ENCODE data around the gene NSL1.
"Not testable (repeated sequence)": the region's sequence is repeated elsewhere in the genome, so short reads cannot be mapped to it uniquely, and the experiment has no call there.

NSL1 gene, protein sequence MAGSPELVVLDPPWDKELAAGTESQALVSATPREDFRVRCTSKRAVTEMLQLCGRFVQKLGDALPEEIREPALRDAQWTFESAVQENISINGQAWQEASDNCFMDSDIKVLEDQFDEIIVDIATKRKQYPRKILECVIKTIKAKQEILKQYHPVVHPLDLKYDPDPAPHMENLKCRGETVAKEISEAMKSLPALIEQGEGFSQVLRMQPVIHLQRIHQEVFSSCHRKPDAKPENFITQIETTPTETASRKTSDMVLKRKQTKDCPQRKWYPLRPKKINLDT
- total RNA-seq = 21.5 to 48.3 reads per million in 2 donors

DNA sequence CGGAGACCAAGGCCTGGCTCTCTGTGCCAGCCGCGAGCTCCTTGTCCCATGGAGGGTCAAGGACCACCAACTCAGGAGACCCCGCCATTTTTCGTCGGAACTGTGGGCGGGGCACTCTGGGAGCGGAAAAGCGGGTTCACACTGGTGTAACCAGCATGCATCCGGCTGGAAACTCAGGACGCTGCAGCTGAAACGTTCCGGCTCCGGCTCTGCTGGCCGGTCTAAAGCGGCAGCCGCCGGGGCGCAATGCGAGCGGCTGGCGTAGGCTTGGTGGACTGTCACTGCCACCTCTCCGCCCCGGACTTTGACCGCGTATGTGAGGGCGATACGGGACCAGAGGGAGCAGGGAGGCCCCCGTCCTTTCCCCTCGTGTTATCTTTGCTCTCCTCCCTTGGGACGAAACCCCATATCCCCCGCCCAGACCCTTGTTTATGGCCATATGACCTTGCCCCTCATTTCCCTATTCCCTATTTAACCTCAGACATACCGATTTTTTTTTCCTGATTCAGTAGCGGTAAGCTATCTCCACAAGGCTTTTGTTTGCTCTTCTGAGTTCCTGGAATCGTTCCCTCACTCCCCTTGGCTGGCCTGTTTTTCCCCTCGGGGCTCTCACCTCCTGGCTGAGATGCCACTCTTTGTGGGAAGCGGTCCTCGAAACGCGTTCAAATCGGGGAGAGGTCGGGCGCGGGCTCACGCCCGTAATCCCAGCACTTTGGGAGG, at the start of gene NSL1, which contains the start of gene TATDN3:
Gene NSL1, minus strand, starts transcription at position 102 of the 720 bp plus-strand sequence. Its CDS starts 14 bp downstream, at position 88.
Gene TATDN3, plus strand, starts transcription at position 219 of the 720 bp plus-strand sequence. Its CDS starts 28 bp downstream, at position 247.
- DNase-seq = peak; percentile 95

DNA sequence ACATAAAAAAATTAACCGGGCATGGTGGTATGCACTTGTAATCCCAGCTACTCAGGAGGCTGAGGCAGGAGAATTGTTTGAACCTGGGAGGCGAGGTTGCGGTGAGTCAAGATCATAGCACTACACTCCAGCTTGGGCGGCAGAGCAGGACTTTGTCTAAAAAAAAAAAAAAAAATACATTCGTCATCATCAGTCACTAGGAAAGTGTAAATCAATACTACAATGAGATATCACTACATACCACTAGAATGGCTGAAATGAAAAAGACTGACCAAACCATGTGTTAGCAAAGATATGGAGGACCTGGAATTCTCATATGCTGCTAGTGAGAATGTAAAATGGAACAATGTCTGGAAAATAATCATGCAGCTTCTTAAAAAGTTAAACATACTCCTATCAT, 46.6 kb upstream of the NSL1 start:
- DNase-seq = no peak

- DNase-seq = not testable (repeated sequence)
Measured at GRCh38 chr1:212833211-212834207, 41.9 kb upstream of the NSL1 start.

- no peak for DNase-seq
Measured at GRCh38 chr1:212828395-212828794, 36.8 kb upstream of the NSL1 start.

GRCh38 chr1:212827831-212828278, 36.3 kb upstream of the NSL1 start:
- DNase-seq = no peak

DNA sequence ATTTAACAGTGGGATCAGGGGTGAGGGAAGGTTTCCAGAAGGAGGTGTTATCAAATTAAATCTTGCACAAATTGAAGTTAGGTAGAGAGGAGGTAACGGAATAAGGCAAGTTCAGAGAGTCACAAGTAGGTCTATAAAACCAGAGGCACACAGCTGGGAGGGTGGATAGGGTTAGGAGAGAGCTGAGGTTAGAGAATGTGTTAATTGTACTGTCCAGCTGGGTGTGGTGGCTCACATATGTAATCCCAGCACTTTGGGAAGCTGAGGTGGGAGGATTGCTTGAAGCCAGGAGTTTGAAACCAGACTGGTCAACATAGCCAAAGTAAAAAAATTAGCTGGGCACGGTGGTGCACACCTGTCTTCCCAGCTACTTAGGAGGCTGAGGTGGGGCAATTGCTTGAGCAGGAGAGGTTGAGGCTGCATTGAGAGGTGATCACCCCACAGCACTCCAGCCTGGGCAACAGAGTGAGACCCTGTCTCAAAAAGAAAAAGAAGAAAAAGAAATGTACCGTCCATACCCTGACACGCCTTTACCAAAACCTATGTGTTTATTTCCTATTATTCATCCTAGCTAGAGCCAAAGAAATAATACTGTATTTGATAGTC, 35.7 kb upstream of the NSL1 start:
- no peak for DNase-seq

DNA sequence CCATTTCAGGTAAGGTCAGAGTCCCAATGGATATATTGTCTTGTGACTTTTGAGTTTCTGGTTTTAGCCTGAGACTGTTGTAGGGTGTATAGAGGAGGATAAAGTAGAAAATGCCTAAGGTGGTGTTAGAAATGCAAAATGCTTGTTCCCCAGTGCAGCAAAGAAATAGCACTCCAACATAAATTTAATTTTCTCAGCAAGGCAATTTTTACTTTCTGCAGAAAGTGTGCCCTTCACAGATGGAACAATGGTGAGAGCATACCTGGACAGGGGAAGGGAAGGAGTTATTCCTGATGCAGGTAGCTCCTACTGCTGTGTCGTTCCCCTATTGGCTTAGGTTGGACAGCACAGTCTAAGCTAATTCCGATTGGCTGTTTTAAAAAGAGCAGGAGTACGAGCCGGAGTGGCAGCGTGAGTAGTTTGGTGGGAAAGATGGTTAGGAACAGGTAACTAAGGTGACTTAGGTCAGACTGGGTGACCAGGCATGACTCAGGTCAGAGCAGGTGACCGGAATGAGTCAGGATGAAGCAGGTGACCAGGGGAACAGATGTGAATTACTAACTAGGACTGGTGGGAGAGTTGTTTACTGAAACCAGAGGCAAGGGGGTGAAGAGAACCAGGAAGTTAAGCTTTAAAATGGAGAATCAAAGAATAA, 34.3 kb upstream of the NSL1 start:
- no peak for DNase-seq

- DNase-seq = no peak
Measured at GRCh38 chr1:212824201-212824600, 32.6 kb upstream of the NSL1 start.

DNA sequence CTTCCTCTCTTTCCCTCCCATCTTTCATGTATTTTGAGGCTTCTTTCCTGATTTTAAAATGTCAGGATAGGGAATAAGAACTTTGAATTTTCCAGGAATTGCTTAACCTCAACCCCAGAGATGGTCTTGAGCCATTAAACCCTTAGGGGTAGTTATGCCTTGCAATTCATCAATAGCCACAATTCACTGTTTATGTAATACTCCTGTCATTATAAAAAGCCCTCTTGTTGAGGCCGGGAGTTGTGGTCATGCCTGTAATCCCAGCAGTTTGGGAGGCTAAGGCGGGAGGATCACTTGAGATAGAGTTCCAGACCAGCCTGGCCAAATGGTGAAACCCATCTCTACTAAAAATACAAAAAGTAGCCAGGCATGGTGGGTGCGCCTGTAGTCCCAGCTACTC, 31.4 kb upstream of the NSL1 start:
- no peak for DNase-seq

- DNase-seq = no peak
Measured at GRCh38 chr1:212820969-212821368, 29.4 kb upstream of the NSL1 start.

DNA sequence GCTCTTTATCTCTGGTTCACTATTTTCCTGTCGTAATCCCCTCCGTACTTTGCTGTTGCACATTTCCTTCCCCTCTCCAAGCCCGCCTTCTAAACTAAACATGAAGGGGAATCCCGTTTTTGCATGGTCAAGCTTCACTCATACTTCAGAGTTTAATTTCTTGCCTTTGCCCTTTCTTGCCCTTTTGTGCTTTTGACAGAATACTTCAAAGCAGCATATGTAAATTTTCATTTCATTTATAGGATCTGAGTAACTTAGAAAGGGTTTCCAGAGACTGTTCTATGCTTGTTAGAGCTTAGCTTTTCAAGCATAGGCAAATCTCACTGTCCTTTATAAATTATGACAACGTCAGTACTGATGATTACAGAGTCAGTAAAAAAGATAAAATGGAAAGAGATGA, 28.1 kb upstream of the NSL1 start:
- DNase-seq = no peak

DNA sequence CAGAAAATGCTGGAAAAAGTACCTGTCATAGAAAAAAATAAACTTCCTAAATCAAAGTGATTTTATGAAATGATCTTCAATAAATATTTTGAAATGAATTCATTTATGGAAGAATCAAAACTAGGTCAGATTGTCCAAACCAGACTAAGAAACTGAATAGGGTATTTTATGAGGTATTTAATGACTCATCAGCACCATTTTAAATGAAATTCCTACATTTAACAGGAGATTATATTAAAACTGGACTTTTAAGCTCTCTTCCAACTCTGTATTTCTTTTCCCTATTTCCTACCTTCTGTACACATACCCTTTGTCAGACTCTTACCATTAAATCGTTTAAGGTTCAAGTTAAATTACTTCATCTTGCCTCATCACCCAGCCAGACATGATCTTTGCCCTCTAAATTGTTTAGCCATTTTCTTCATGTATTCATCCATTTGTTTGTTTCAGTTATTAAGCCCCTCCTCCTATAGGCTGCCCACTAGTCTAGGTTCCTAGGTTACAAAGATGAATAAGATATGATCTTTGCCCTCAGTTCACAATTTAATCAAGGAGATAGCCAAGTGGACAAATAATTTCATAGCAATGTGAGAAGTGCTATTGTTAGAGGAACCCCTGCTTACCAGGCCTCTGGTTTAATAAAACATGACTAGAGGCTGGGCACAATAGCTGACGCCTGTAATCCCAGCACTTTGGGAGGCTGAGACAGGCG, 25.1 kb upstream of the NSL1 start:
- no peak for DNase-seq

GRCh38 chr1:212814537-212815334, 23.2 kb upstream of the NSL1 start:
- no peak for DNase-seq

DNA sequence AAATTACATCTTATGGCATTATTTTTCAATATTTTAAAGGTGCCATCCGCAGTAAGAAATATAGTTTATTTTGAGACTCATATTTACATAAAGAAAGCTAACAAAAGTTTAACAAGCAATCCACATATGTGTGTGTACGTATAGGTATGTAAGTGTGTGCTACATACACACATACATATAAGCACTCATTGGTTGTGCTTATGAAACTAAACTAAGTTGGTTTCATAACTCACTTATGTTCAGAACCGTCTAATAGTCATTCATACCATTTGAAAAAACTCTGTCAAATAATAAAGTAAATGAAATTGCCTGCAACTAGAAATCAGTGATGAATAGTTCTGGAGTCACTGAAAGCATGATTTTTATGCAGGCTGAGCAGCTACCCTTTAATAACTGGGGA, 14.2 kb upstream of the NSL1 start:
- DNase-seq = no peak

DNA sequence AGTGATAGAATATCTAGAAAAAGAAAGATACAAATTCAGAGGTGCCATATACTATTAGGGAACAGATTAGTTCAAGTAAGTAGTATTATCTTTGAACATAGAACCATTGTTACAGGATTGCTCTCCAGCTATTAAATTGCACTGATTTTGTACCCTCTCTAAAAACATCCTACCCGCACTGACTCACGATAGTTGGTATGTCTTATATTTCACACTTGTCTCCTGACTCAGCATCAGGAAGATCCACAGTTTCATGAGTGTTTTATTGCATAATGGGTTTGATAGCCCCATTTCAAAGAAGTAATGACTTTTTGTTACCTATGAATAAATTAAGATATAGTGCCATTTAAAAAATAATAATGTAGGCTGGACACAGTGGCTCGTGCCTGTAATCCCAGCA, 6.1 kb upstream of the NSL1 start:
- DNase-seq = no peak

GRCh38 chr1:212794561-212795014, 3.0 kb upstream of the NSL1 start:
- DNase-seq = no peak

DNA sequence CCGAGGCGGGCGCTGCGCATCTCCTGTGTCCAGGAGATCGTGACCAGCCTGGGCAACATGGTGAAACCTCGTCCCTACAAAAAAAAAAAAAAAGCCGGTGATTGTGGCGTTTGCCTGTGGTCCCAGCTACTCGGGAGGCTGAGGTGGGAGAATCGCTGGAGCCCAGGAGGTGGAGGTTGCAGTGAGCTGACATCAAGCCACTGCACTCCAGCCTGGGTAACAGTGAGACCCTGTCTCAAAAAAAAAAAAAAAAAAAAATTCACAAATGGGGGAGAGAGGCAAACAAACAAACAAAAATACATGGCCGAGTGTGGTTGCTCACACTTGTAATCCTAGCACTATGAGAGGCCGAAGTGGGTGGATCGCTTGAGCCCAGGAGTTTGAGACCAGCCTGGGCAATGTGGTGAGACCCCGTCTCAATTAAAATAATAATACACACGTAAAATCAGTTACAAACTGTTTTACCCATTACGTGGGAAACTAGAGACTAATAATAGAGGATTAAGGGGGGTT, 875 bp upstream of the NSL1 start:
- no peak for DNase-seq

- DNase-seq = no peak
Measured at GRCh38 chr1:212791261-212791675, 309 bp downstream of the NSL1 start.

- no peak for DNase-seq
Measured at GRCh38 chr1:212785871-212786270, 5.7 kb downstream of the NSL1 start.

DNA sequence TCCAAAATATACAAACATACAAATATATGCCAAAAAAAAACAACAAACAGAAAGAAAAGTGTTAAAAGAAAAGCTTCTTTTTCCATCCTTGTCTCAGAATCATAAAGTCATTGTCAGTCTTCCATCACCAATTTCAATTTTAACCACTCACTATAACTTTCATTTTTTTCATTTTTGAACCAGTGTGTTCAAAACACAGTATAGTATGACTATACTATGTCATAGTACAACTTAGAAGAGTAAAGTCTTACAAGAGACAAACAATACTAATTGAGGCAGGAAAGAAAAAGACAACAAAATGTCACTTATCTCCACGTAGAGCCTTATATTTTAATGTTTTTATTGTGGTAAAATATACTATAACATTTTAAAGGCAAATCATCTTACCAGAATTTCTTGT, 7.6 kb downstream of the NSL1 start:
- no peak for DNase-seq

Data from T-helper 9 cell (primary cell).